ENCODE measurements around the gene NUP214.

- TF ChIP-seq CTCF (conservative IDR thresholded peaks at IDR 0.05; ENCODE audit: low read depth, low read length) (no peak), EZH2 (IDR thresholded peaks at IDR 0.05; ENCODE audit: borderline replicate concordance, low read depth, low read length, poor library complexity, severe bottlenecking) (no peak)
These were observed 138.8 kb downstream of the NUP214 start for GRCh38 chr9:131264231-131264630.
